Neutrophil (primary cell): ENCODE data around the gene B4GALNT3.

Experiments
- H3K27ac ChIP-seq: fragments of 200-600 bp; sonication (generic); 2 replicates; pipeline ENCODE4 v1.5.1; 2016; ENCODE audit warnings: mild to moderate bottlenecking, moderate library complexity
- H3K27me3 ChIP-seq: fragments of 200-600 bp; sonication (generic); 2 replicates; pipeline ENCODE4 v1.6.0; 2016; ENCODE audit warnings: mild to moderate bottlenecking
- H3K36me3 ChIP-seq: fragments of 200-600 bp; sonication (generic); 2 replicates; pipeline ENCODE4 v1.5.1; 2017
- H3K4me1 ChIP-seq, 2 experiments: fragments of 200-600 bp in 1 of 2; sonication (generic) in 1 of 2; 1 replicate in 1 of 2; 2 replicates in 1 of 2; pipeline versions ENCODE4 v1.5.1 to v1.6.1; 2013 to 2016; ENCODE audit warnings: low read depth in 1 of 2, low read length in 1 of 2, mild to moderate bottlenecking in 1 of 2, moderate library complexity in 1 of 2; ENCODE audit not compliant: control insufficient read depth in 1 of 2, insufficient read depth in 1 of 2
- H3K4me3 ChIP-seq, 2 experiments: fragments of 200-600 bp in 1 of 2; sonication (generic) in 1 of 2; 1 replicate in 1 of 2; 2 replicates in 1 of 2; pipeline ENCODE4 v1.5.1; 2013 to 2016; ENCODE audit warnings: low read depth in 1 of 2, low read length in 1 of 2, mild to moderate bottlenecking in 1 of 2, moderate library complexity in 1 of 2
- H3K9me3 ChIP-seq: fragments of 200-600 bp; sonication (generic); 2 replicates; pipeline ENCODE4 v1.5.1; 2016
- TF ChIP-seq, protein P1 (sequence below): fragments of 200-600 bp; sonication (generic); IDR thresholded peaks from 2 replicates; pipeline ENCODE4 v1.5.1; 2016; ENCODE audit warnings: antibody characterized with exemption

The B4GALNT3 gene

DNA sequence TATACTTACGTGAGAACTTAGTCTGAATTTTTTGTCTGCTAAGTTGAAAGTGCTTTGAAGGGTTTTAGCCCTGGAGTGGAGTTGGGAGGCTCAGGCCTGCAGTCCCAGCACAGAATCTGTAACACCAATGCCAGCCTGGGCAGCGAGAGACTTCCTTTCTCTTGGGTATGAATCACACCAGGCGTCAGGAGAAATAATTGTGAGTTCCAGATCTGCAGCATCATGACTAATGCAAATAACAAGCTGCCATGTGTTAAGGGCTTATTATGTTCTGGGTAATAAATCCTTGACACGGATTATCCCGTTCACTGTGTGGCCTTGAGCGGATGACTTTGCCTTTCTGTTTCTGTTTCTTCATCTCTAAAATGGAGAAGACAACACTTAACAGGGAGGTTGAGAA, 70.6 kb downstream of the B4GALNT3 start:
- TF ChIP-seq, protein P1, sequence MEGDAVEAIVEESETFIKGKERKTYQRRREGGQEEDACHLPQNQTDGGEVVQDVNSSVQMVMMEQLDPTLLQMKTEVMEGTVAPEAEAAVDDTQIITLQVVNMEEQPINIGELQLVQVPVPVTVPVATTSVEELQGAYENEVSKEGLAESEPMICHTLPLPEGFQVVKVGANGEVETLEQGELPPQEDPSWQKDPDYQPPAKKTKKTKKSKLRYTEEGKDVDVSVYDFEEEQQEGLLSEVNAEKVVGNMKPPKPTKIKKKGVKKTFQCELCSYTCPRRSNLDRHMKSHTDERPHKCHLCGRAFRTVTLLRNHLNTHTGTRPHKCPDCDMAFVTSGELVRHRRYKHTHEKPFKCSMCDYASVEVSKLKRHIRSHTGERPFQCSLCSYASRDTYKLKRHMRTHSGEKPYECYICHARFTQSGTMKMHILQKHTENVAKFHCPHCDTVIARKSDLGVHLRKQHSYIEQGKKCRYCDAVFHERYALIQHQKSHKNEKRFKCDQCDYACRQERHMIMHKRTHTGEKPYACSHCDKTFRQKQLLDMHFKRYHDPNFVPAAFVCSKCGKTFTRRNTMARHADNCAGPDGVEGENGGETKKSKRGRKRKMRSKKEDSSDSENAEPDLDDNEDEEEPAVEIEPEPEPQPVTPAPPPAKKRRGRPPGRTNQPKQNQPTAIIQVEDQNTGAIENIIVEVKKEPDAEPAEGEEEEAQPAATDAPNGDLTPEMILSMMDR = no peak
- H3K4me3 ChIP-seq = no peak overlapping the region
- peaks cover 8% of the 10 kb centered on the region for H3K9me3 ChIP-seq
- no peak overlapping the region for H3K27ac ChIP-seq
- H3K27me3 ChIP-seq = no peaks in the 10 kb centered on the region
- H3K4me1 ChIP-seq = peaks cover 26 to 28% of the 10 kb centered on the region in 2 experiments
- H3K36me3 ChIP-seq = no peaks in the 10 kb centered on the region

DNA sequence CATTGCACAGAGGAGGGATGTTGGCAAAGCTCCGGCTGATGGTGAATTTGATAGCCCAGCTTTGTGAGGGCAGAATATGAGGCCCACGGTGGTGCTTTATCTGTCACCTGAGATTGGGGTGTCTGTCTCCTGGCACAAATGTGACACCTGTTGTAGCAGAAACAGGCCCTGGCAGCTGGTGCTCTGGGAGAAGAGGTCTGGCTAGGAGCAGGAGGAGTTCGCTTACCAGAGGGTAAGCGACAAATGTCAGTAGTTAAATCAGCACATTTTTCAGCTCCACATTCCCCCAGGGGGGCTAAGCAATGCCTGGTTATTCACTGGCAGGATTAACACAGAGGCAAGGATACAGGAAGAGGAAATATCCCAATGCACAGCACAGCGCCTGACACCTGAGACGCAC, 71.1 kb downstream of the B4GALNT3 start:
- H3K27ac ChIP-seq = no peak overlapping the region
- no peak overlapping the region for H3K4me3 ChIP-seq
- peaks cover 21 to 23% of the 10 kb centered on the region in 2 experiments for H3K4me1 ChIP-seq
- no peaks in the 10 kb centered on the region for H3K36me3 ChIP-seq
- TF ChIP-seq, protein P1 = no peak
- H3K9me3 ChIP-seq = peaks cover 8% of the 10 kb centered on the region
- H3K27me3 ChIP-seq = no peaks in the 10 kb centered on the region

DNA sequence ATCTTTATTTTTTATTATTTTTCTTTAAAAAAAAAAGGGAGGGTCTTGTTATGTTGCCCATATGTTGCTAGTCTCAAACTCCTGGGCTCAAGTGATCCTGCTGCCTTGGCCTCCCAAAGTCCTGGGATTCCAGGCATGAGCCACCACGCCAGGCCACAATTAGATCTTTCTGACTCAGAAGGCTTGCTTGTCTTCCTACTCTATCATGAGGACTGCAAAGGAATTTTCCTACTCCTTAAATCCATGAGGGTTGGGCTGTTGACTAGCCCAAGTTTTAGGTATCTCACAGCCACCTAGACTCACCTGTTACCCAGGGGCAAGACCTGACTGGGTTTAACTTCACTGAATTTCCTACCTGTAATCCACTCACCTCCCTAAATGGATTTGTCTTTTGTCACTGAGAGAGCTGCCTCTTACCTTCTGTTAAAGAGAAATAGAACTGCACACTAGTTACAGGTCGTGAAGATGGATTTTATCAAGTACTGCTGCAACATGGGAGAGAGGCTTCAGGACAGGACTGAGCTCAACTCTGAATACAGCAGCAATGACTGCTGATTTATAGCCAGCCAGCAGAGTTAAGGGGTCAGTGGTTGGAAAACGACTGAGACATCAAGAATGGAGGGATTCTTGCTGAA, 72.3 kb downstream of the B4GALNT3 start:
- no peak overlapping the region for H3K27ac ChIP-seq
- H3K36me3 ChIP-seq = no peaks in the 10 kb centered on the region
- no peak overlapping the region for H3K4me3 ChIP-seq
- TF ChIP-seq, protein P1 = no peak
- H3K4me1 ChIP-seq = peaks cover 9 to 11% of the 10 kb centered on the region in 2 experiments
- H3K9me3 ChIP-seq = peaks cover 8% of the 10 kb centered on the region
- no peaks in the 10 kb centered on the region for H3K27me3 ChIP-seq

DNA sequence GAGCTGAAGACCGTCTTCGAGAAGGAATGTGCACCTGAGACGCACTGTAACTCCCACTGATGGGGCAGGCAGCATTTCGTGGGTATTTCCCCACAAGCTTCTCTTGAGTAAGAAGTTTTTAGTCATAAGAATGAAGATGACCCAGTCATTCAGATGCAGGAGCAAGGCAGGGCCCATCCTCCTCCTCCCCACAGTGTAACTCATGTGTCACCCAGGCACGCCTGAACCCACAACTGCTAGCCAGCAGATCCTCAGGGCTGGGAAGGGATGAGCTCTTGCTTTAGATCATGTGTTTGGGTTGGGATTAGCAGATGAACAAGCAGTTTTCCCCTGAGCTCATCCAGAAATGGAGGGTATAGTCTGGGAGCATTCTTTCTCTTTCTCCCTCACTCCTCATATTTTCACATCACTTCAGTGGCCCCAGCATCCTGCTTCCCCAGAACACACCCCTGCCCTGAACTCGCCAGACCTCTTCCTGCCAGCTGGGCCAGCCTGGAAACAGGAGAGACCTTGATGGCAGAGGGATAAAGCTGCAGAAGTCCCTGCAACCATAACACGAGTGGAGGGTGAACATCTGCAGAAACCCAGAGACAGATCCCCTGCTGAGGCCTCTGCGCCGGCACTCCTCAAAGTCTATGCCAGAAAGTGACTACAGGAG, 73.3 kb downstream of the B4GALNT3 start:
- Histone ChIP-seq H3K36me3 (no peaks in the 10 kb centered on the region), H3K27me3 (no peaks in the 10 kb centered on the region), H3K9me3 (peaks cover 8% of the 10 kb centered on the region), H3K4me1 (peaks cover 0 to 2% of the 10 kb centered on the region in 2 experiments), H3K4me3 (no peak overlapping the region), H3K27ac (no peak overlapping the region)
- TF ChIP-seq, protein P1 = no peak

DNA sequence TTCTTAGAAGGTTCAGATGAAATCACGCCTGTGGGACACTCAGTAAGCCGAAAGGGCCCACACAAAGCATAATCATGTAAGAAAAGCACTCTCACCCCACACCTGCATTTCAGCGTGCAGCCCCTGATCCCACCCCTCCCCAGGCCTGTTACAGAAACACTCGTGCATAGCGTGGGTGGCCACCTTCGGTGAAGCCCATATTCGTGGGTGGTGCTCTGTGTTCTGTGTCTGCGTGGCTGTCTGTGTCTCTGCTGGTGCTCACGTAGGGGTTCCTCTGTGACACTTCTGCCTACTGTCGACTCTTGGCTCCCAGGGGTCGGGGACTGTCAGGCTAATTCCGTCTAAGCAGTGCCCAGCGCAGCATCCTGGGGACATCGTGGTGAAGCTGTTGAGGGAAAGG, 74.0 kb downstream of the B4GALNT3 start:
- Histone ChIP-seq H3K9me3 (peaks cover 8% of the 10 kb centered on the region), H3K27ac (no peak overlapping the region), H3K36me3 (no peaks in the 10 kb centered on the region), H3K27me3 (no peaks in the 10 kb centered on the region), H3K4me1 (peaks cover 3 to 5% of the 10 kb centered on the region in 2 experiments), H3K4me3 (no peak overlapping the region)
- TF ChIP-seq, protein P1 = no peak
